HEK293 (cell line): ENCODE measurements around the gene DEAF1.

ENCODE experiments used
- GLI2 ChIP-seq: fragments of 450-650 bp; formaldehyde crosslinking; IDR thresholded peaks from 2 replicates; pipeline ENCODE4; 2017; ENCODE audit warnings: missing biosample characterization, missing genetic modification characterization, low read depth, borderline replicate concordance
- KLF10 ChIP-seq: fragments of 450-650 bp; IDR thresholded peaks from 2 replicates; pipeline ENCODE4 v1.5.1; 2018; ENCODE audit warnings: missing biosample characterization, mild to moderate bottlenecking, missing genetic modification characterization
- KLF7 ChIP-seq: fragments of 450-650 bp; formaldehyde crosslinking; IDR thresholded peaks from 2 replicates; pipeline ENCODE4 v1.5.1; 2016; ENCODE audit warnings: missing biosample characterization, missing genetic modification characterization, borderline replicate concordance
- KLF8 ChIP-seq: fragments of 450-650 bp; formaldehyde crosslinking; IDR thresholded peaks from 2 replicates; pipeline ENCODE4 v1.5.1; 2016; ENCODE audit warnings: missing biosample characterization, missing genetic modification characterization
- RBAK ChIP-seq: fragments of 450-650 bp; formaldehyde crosslinking; IDR thresholded peaks from 2 replicates; pipeline ENCODE4 v1.5.1; 2016; ENCODE audit warnings: missing biosample characterization, missing genetic modification characterization
- ZBTB11 ChIP-seq: fragments of 450-650 bp; formaldehyde crosslinking; conservative IDR thresholded peaks from 2 replicates; pipeline ENCODE4 v1.5.1; 2016; ENCODE audit warnings: low read depth, missing biosample characterization, missing genetic modification characterization
- ZBTB17 ChIP-seq: fragments of 450-650 bp; formaldehyde crosslinking; IDR thresholded peaks from 2 replicates; pipeline ENCODE4 v1.5.1; 2016; ENCODE audit warnings: missing biosample characterization, missing genetic modification characterization
- ZBTB20 ChIP-seq: fragments of 450-650 bp; formaldehyde crosslinking; IDR thresholded peaks from 2 replicates; pipeline ENCODE4 v1.5.1; 2016; ENCODE audit warnings: missing biosample characterization, missing genetic modification characterization
- ZBTB48 ChIP-seq: fragments of 450-650 bp; formaldehyde crosslinking; IDR thresholded peaks from 2 replicates; pipeline ENCODE4 v1.5.1; 2016; ENCODE audit warnings: missing biosample characterization, missing genetic modification characterization
- ZBTB8A ChIP-seq: fragments of 450-650 bp; formaldehyde crosslinking; IDR thresholded peaks from 2 replicates; pipeline ENCODE4 v1.5.1; 2016; ENCODE audit warnings: missing biosample characterization, missing genetic modification characterization
- ZFP41 ChIP-seq: fragments of 450-650 bp; formaldehyde crosslinking; IDR thresholded peaks from 2 replicates; pipeline ENCODE4 v1.5.1; 2016; ENCODE audit warnings: missing biosample characterization, missing genetic modification characterization, borderline replicate concordance
- ZIC2 ChIP-seq: fragments of 450-650 bp; formaldehyde crosslinking; IDR thresholded peaks from 2 replicates; pipeline ENCODE4 v1.5.1; 2016; ENCODE audit warnings: missing biosample characterization, missing genetic modification characterization
- ZNF175 ChIP-seq: fragments of 450-650 bp; formaldehyde crosslinking; IDR thresholded peaks from 2 replicates; pipeline ENCODE4 v1.5.1; 2016; ENCODE audit warnings: missing biosample characterization, missing genetic modification characterization
- ZNF2 ChIP-seq: fragments of 450-650 bp; formaldehyde crosslinking; IDR thresholded peaks from 2 replicates; pipeline ENCODE4 v1.5.1; 2016; ENCODE audit warnings: missing biosample characterization, missing genetic modification characterization
- ZNF211 ChIP-seq: fragments of 450-650 bp; formaldehyde crosslinking; IDR thresholded peaks from 2 replicates; pipeline ENCODE4 v1.5.1; 2016; ENCODE audit warnings: low read depth, missing biosample characterization, missing genetic modification characterization
- ZNF24 ChIP-seq: fragments of 450-650 bp; formaldehyde crosslinking; IDR thresholded peaks from 2 replicates; pipeline ENCODE4 v1.5.1; 2016; ENCODE audit warnings: missing biosample characterization, missing genetic modification characterization
- ZNF266 ChIP-seq: fragments of 450-650 bp; formaldehyde crosslinking; IDR thresholded peaks from 2 replicates; pipeline ENCODE4 v1.5.1; 2016; ENCODE audit warnings: missing biosample characterization, missing genetic modification characterization, low read depth
- ZNF302 ChIP-seq: fragments of 450-650 bp; formaldehyde crosslinking; IDR thresholded peaks from 2 replicates; pipeline ENCODE4 v1.5.1; 2016; ENCODE audit warnings: missing biosample characterization, missing genetic modification characterization, low read depth
- ZNF366 ChIP-seq: fragments of 450-650 bp; formaldehyde crosslinking; conservative IDR thresholded peaks from 2 replicates; pipeline ENCODE4 v1.5.1; 2016; ENCODE audit warnings: missing biosample characterization, missing genetic modification characterization
- ZNF37A ChIP-seq: fragments of 450-650 bp; IDR thresholded peaks from 2 replicates; pipeline ENCODE4 v1.5.1; 2018; ENCODE audit warnings: missing biosample characterization, missing genetic modification characterization
- ZNF426 ChIP-seq: fragments of 450-650 bp; formaldehyde crosslinking; IDR thresholded peaks from 2 replicates; pipeline ENCODE4 v1.5.1; 2017; ENCODE audit warnings: missing biosample characterization, missing genetic modification characterization, mild to moderate bottlenecking, inconsistent platforms, moderate library complexity
- ZNF48 ChIP-seq: fragments of 450-650 bp; formaldehyde crosslinking; IDR thresholded peaks from 2 replicates; pipeline ENCODE4 v1.5.1; 2016; ENCODE audit warnings: missing biosample characterization, missing genetic modification characterization
- ZNF510 ChIP-seq: fragments of 450-650 bp; formaldehyde crosslinking; IDR thresholded peaks from 2 replicates; pipeline ENCODE4 v1.5.1; 2018; ENCODE audit warnings: mild to moderate bottlenecking, missing genetic modification characterization, missing biosample characterization; ENCODE audit not compliant: insufficient replicate concordance
- ZNF571 ChIP-seq: fragments of 450-650 bp; formaldehyde crosslinking; IDR thresholded peaks from 2 replicates; pipeline ENCODE4 v1.5.0; 2017; ENCODE audit warnings: missing biosample characterization, missing genetic modification characterization
- ZNF596 ChIP-seq: fragments of 450-650 bp; IDR thresholded peaks from 2 replicates; pipeline ENCODE4 v1.5.0; 2018; ENCODE audit warnings: missing biosample characterization, mild to moderate bottlenecking, missing genetic modification characterization, moderate library complexity
- ZNF621 ChIP-seq: fragments of 450-650 bp; formaldehyde crosslinking; IDR thresholded peaks from 2 replicates; pipeline ENCODE4 v1.5.1; 2017; ENCODE audit warnings: missing biosample characterization, missing genetic modification characterization
- ZNF677 ChIP-seq: fragments of 450-650 bp; IDR thresholded peaks from 2 replicates; pipeline ENCODE4 v1.5.0; 2018; ENCODE audit warnings: missing biosample characterization, mild to moderate bottlenecking, missing genetic modification characterization, moderate library complexity
- ZNF792 ChIP-seq: fragments of 450-650 bp; formaldehyde crosslinking; IDR thresholded peaks from 2 replicates; pipeline ENCODE4 v1.5.1; 2016; ENCODE audit warnings: missing biosample characterization, missing genetic modification characterization
- ZNF837 ChIP-seq: fragments of 450-650 bp; formaldehyde crosslinking; IDR thresholded peaks from 2 replicates; pipeline ENCODE4 v1.5.1; 2016; ENCODE audit warnings: missing biosample characterization, missing genetic modification characterization
- ZSCAN23 ChIP-seq: fragments of 450-650 bp; formaldehyde crosslinking; IDR thresholded peaks from 2 replicates; pipeline ENCODE4 v1.5.1; 2016; ENCODE audit warnings: missing biosample characterization, missing genetic modification characterization
- ZXDB ChIP-seq: fragments of 450-650 bp; formaldehyde crosslinking; IDR thresholded peaks from 2 replicates; pipeline ENCODE4 v1.5.1; 2016; ENCODE audit warnings: missing biosample characterization, missing genetic modification characterization
- TF ChIP-seq, protein P1 (sequence below): fragments of 450-650 bp; formaldehyde crosslinking; IDR thresholded peaks from 2 replicates; pipeline ENCODE4 v1.5.1; 2016; ENCODE audit warnings: missing biosample characterization, missing genetic modification characterization, borderline replicate concordance
- TF ChIP-seq, protein P2 (sequence below): fragments of 450-650 bp; formaldehyde crosslinking; IDR thresholded peaks from 2 replicates; pipeline ENCODE4 v1.5.1; 2016; ENCODE audit warnings: missing biosample characterization, missing genetic modification characterization
- TF ChIP-seq, protein P3 (sequence below): fragments of 450-650 bp; formaldehyde crosslinking; IDR thresholded peaks from 2 replicates; pipeline ENCODE4 v1.5.1; 2016; ENCODE audit warnings: missing biosample characterization, missing genetic modification characterization

DEAF1 gene

DNA sequence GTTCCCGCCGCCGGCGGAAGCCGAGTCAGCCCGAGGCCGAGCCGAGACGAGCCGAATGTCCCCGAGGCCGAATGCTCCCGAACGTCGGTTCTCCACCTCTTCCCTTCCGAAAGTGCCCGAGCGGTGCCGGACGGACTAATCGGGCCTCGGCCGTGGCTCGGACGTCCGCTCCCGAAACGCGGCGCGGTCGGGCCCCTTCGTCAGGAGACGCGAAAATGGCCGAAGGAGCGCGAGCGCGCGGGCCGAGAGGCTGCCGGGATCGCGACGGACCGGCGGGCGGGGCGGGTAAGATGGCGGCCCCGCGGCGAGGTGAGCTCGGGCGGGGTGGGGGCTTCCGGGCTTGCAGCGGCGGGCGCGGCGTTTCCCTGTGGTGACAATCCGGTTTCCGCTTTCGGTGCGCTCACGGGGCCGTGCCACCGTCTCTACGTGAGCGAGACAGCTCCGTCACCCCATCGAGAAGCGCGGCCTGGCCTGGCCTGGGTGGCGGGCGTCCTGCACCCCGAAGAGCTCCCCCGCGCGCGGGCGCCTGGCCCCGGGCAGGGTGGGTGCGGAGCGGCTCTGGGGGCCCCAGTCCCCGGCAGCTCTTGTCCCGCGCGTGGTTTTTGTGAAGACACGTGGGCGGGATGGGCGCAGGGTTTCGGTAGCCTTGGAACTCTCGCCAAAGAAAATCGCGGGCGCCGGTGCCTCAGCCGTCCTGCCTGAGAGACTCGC, 671 bp upstream of the DEAF1 start, which contains the start of gene TMEM80 (continued):
- no peak for TF ChIP-seq KLF7 (tag by site-specific recombination)
- TF ChIP-seq ZNF24 (tag by site-specific recombination), result no peak
- no peak for TF ChIP-seq GLI2
- peak; percentile 62; the same call in 1 of the 2 replicates for TF ChIP-seq KLF8 (tag by site-specific recombination)
- TF ChIP-seq ZNF837 (tag by site-specific recombination), result no peak
- no peak for TF ChIP-seq ZSCAN23 (tag by site-specific recombination)
- TF ChIP-seq ZBTB17 (tag by site-specific recombination), result 0 out of 2 replicates have a peak, but pooled peaks have one; percentile 79
- TF ChIP-seq ZNF366 (tag by site-specific recombination), result no peak
- TF ChIP-seq ZNF677 (tag by site-specific recombination), result no peak
- no peak for TF ChIP-seq ZNF37A (tag by site-specific recombination)
- TF ChIP-seq, protein P1, sequence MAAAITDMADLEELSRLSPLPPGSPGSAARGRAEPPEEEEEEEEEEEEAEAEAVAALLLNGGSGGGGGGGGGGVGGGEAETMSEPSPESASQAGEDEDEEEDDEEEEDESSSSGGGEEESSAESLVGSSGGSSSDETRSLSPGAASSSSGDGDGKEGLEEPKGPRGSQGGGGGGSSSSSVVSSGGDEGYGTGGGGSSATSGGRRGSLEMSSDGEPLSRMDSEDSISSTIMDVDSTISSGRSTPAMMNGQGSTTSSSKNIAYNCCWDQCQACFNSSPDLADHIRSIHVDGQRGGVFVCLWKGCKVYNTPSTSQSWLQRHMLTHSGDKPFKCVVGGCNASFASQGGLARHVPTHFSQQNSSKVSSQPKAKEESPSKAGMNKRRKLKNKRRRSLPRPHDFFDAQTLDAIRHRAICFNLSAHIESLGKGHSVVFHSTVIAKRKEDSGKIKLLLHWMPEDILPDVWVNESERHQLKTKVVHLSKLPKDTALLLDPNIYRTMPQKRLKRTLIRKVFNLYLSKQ, result no peak
- no peak for TF ChIP-seq ZNF302 (tag by site-specific recombination)
- TF ChIP-seq ZBTB20, result peak; percentile 63
- TF ChIP-seq, protein P2, sequence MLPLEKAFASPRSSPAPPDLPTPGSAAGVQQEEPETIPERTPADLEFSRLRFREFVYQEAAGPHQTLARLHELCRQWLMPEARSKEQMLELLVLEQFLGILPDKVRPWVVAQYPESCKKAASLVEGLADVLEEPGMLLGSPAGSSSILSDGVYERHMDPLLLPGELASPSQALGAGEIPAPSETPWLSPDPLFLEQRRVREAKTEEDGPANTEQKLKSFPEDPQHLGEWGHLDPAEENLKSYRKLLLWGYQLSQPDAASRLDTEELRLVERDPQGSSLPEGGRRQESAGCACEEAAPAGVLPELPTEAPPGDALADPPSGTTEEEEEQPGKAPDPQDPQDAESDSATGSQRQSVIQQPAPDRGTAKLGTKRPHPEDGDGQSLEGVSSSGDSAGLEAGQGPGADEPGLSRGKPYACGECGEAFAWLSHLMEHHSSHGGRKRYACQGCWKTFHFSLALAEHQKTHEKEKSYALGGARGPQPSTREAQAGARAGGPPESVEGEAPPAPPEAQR (tag by site-specific recombination), result no peak
- 0 out of 2 replicates have a peak, but pooled peaks have one; percentile 12 for TF ChIP-seq KLF10 (tag by site-specific recombination)
- TF ChIP-seq, protein P3, sequence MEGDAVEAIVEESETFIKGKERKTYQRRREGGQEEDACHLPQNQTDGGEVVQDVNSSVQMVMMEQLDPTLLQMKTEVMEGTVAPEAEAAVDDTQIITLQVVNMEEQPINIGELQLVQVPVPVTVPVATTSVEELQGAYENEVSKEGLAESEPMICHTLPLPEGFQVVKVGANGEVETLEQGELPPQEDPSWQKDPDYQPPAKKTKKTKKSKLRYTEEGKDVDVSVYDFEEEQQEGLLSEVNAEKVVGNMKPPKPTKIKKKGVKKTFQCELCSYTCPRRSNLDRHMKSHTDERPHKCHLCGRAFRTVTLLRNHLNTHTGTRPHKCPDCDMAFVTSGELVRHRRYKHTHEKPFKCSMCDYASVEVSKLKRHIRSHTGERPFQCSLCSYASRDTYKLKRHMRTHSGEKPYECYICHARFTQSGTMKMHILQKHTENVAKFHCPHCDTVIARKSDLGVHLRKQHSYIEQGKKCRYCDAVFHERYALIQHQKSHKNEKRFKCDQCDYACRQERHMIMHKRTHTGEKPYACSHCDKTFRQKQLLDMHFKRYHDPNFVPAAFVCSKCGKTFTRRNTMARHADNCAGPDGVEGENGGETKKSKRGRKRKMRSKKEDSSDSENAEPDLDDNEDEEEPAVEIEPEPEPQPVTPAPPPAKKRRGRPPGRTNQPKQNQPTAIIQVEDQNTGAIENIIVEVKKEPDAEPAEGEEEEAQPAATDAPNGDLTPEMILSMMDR, result no peak
- no peak for TF ChIP-seq ZNF621 (tag by site-specific recombination)
- no peak for TF ChIP-seq ZIC2 (tag by site-specific recombination)
- no peak for TF ChIP-seq ZNF266 (tag by site-specific recombination)
- peak; percentile 13; the same call in 1 of the 2 replicates for TF ChIP-seq ZXDB (tag by site-specific recombination)
- TF ChIP-seq ZNF596 (tag by site-specific recombination), result no peak
- TF ChIP-seq ZNF571 (tag by site-specific recombination), result no peak
- no peak for TF ChIP-seq ZBTB48
- no peak for TF ChIP-seq ZNF510 (tag by site-specific recombination)
- TF ChIP-seq ZNF792 (tag by site-specific recombination), result no peak
- TF ChIP-seq ZNF2 (tag by site-specific recombination), result no peak
- TF ChIP-seq ZNF175 (tag by site-specific recombination), result no peak
- no peak for TF ChIP-seq ZNF211 (tag by site-specific recombination)
- no peak for TF ChIP-seq ZNF426 (tag by site-specific recombination)
- TF ChIP-seq ZBTB11 (tag by site-specific recombination), result peak; percentile 76
- peak; percentile 75 for TF ChIP-seq ZBTB8A (tag by site-specific recombination)
- no peak for TF ChIP-seq ZNF48 (tag by site-specific recombination)
- no peak for TF ChIP-seq RBAK (tag by site-specific recombination)
- no peak for TF ChIP-seq ZFP41
